B cell (primary cell): Measurements from ENCODE around the gene CCDC13. TPM values are rescaled to one million over a fixed set of nuclear protein-coding genes. Genes with fewer than 3 reads are reported as not detected.

Source experiments
- ATAC-seq: fragments of 200-7000 bp; cut with Tn5 transposase; one replicate; pipeline ENCODE4 v1.10.0; 2021; ENCODE audit warnings: low read depth, mild to moderate bottlenecking, moderate number of reproducible peaks, moderate library complexity
- CTCF ChIA-PET: fragments of 350-600 bp; sonication (Branson Sonifier 250); formaldehyde crosslinking; loops from one replicate; lab custom pipeline; 2021; ENCODE audit warnings: antibody characterized with exemption, inconsistent platforms; lab: Charles Lee
- POLR2A ChIA-PET: fragments of 350-600 bp; sonication (Branson Sonifier 250); formaldehyde crosslinking; loops from one replicate; lab custom pipeline; 2021; ENCODE audit warnings: antibody characterized with exemption; lab: Charles Lee
- DNase-seq: peaks from one replicate; pipeline ENCODE4 v3.0.0; 2013
- H2AFZ ChIP-seq: 2 replicates; pipeline ENCODE4 v1.6.1; 2012; ENCODE audit warnings: mild to moderate bottlenecking, low read depth, low read length; ENCODE audit not compliant: insufficient read depth, poor library complexity, severe bottlenecking
- H3K27ac ChIP-seq, 2 donors: 1 replicate in 1 of 2; 2 replicates in 1 of 2; pipeline ENCODE4 v1.5.1; 2012 to 2013; ENCODE audit warnings: low read length in 2 of 2, mild to moderate bottlenecking in 2 of 2, moderate library complexity in 1 of 2
- H3K27me3 ChIP-seq, 4 experiments: fragments of 200-600 bp in 1 of 4; sonication (generic) in 1 of 4; replicated peaks in 1 of 4; 1 replicate in 2 of 4; 2 replicates in 2 of 4; pipeline versions ENCODE4 v1.6.1 to v1.7.0; 2013 to 2016; ENCODE audit warnings: low read length in 3 of 4, mild to moderate bottlenecking in 2 of 4, mixed read lengths in 1 of 4, moderate library complexity in 1 of 4; ENCODE audit not compliant: insufficient read depth in 4 of 4, control insufficient read depth in 3 of 4; ENCODE audit errors: control extremely low read depth in 1 of 4
- H3K36me3 ChIP-seq, 2 experiments: replicated peaks in 1 of 2; 1 replicate in 1 of 2; 2 replicates in 1 of 2; pipeline versions ENCODE4 v1.6.1 to v1.7.1; 2013; ENCODE audit warnings: low read length in 1 of 2; ENCODE audit not compliant: insufficient read depth in 2 of 2, control insufficient read depth in 1 of 2; ENCODE audit errors: control extremely low read depth in 1 of 2, extremely low read depth in 1 of 2
- H3K4me1 ChIP-seq, 2 donors: fragments of 200-600 bp in 1 of 2; sonication (generic) in 1 of 2; 1 replicate in 1 of 2; 2 replicates in 1 of 2; pipeline versions ENCODE4 v1.5.1 to v1.6.1; 2013 to 2017; ENCODE audit warnings: low read length in 2 of 2; ENCODE audit not compliant: control insufficient read depth in 2 of 2, insufficient read depth in 2 of 2
- H3K4me2 ChIP-seq: replicated peaks from 2 replicates; pipeline ENCODE3; 2012; ENCODE audit warnings: mild to moderate bottlenecking, low read depth, low read length; ENCODE audit not compliant: poor library complexity, severe bottlenecking
- H3K4me3 ChIP-seq, 5 experiments: fragments of 200-600 bp in 1 of 5; sonication (generic) in 1 of 5; 1 replicate in 3 of 5; 2 replicates in 2 of 5; pipeline versions ENCODE4 v1.5.1 to v1.7.0; 2011 to 2016; ENCODE audit warnings: low read length in 4 of 5, mild to moderate bottlenecking in 4 of 5, low read depth in 2 of 5, control low read depth in 1 of 5, moderate library complexity in 1 of 5; ENCODE audit not compliant: insufficient read depth in 1 of 5; ENCODE audit errors: control extremely low read depth in 1 of 5, extremely low read depth in 1 of 5
- H3K79me2 ChIP-seq: fragments of 200-600 bp; sonication (generic); one replicate; pipeline ENCODE4 v1.6.0; 2016; ENCODE audit warnings: low read length; ENCODE audit not compliant: control insufficient read depth, insufficient read depth
- H3K9ac ChIP-seq: fragments of 200-600 bp; sonication (generic); 2 replicates; pipeline ENCODE4 v1.6.1; 2017; ENCODE audit warnings: mild to moderate bottlenecking, low read length, moderate library complexity
- H3K9me3 ChIP-seq, 3 donors: one replicate each; pipeline versions ENCODE4 v1.6.1 to v1.7.1; 2013; ENCODE audit warnings: low read length in 2 of 3; ENCODE audit not compliant: control insufficient read depth in 2 of 3, insufficient read depth in 1 of 3; ENCODE audit errors: control extremely low read depth in 1 of 3
- H4K20me1 ChIP-seq: 2 replicates; pipeline ENCODE4 v1.6.0; 2012; ENCODE audit warnings: mild to moderate bottlenecking, low read length; ENCODE audit not compliant: insufficient read depth, control insufficient read depth, poor library complexity, severe bottlenecking
- H3K27ac Mint-ChIP-seq: one replicate; pipeline ENCODE4 v1.8.0; 2021; ENCODE audit warnings: mixed read lengths
- H3K27me3 Mint-ChIP-seq: one replicate; pipeline ENCODE4 v1.8.0; 2021; ENCODE audit warnings: mixed read lengths
- H3K4me1 Mint-ChIP-seq: one replicate; pipeline ENCODE4 v1.8.0; 2021; ENCODE audit warnings: mixed read lengths
- H3K4me3 Mint-ChIP-seq: one replicate; pipeline ENCODE4 v1.8.0; 2021; ENCODE audit warnings: mixed read lengths
- H3K9me3 Mint-ChIP-seq: one replicate; pipeline ENCODE4 v1.8.0; 2022; ENCODE audit warnings: mixed read lengths; ENCODE audit not compliant: insufficient read depth
- CTCF ChIP-seq: fragments of 200-600 bp; IDR thresholded peaks from one replicate; pipeline ENCODE4 v1.8.0; 2022; ENCODE audit warnings: antibody characterized with exemption, mild to moderate bottlenecking
- EZH2 ChIP-seq: IDR thresholded peaks from 2 replicates; pipeline ENCODE4 v1.6.1; 2012; ENCODE audit warnings: borderline replicate concordance, low read depth, mild to moderate bottlenecking, moderate library complexity, low read length; ENCODE audit not compliant: insufficient read depth, poor library complexity, severe bottlenecking
- WGBS: methylation state at CpG from one replicate; pipeline ENCODE4 v1.1.5; 2013; ENCODE audit warnings: missing lambda C conversion rate; ENCODE audit not compliant: insufficient coverage; 5-methylcytosine and 5-hydroxymethylcytosine counted together
- intact Hi-C: fragments of 100-400 bp; cut with micrococcal nuclease; formaldehyde crosslinking; loops from one replicate; pipeline ENCODE4 v1.10.0; 2022
- polyA plus RNA-seq: library from polyadenylated mRNA; depleted of rRNA; stranded (reverse); fragments of >200 nt; gene quantifications from 2 replicates; pipeline ENCODE4 v1.2.3, GENCODE V29; 2012
- total RNA-seq, 2 donors: library from RNA; stranded (reverse); fragments of 120-200 nt in 1 of 2; gene quantifications; 1 replicate in 1 of 2; 2 replicates in 1 of 2; pipeline versions ENCODE4 v1.2.3 to v1.2.4, GENCODE V29; 2013 to 2022

Gene CCDC13
- total and polyA plus RNA-seq, 2 donors (not counting 1 experiment from before 2014, with no cell fraction given) = 1.5 to 1.9 TPM

- Mint-ChIP-seq H3K9me3 (peaks cover 4% of the 10 kb centered on the region), H3K4me1 (peaks cover 11% of the 10 kb centered on the region), H3K27ac (no peak overlapping the region), H3K4me3 (no peak overlapping the region), H3K27me3 (peaks cover 6% of the 10 kb centered on the region)
- intact Hi-C loops = loop anchor here (5.0 kb wide), 1 partner anchor 1993 kb away; the partner anchor contains the start of genes KIAA1143 and KIF15
- WGBS = 97% methylated on average over 25 of the region's 28 CpGs
- TF ChIP-seq CTCF = no peak
- TF ChIP-seq EZH2 = no peak
- no peaks in the 10 kb centered on the region for H4K20me1 ChIP-seq
- H3K4me3 ChIP-seq = no peak overlapping the region
- ChIA-PET POLR2A (no interaction called here), CTCF (interaction anchor here (0.8 kb wide), 1 partner anchor 25 kb away, joined by 3 read pairs; no protein-coding TSS in a partner anchor)
- no peak for DNase-seq
- no peak overlapping the region for H2AFZ ChIP-seq
- H3K4me1 ChIP-seq = peaks cover 4 to 10% of the 10 kb centered on the region in 2 donors
- ATAC-seq = no peak
- no peak overlapping the region for H3K4me2 ChIP-seq
- H3K27me3 ChIP-seq = no peaks in the 10 kb centered on the region
- H3K36me3 ChIP-seq = no peaks in the 10 kb centered on the region
- H3K27ac ChIP-seq = no peak overlapping the region
- H3K79me2 ChIP-seq = no peaks in the 10 kb centered on the region
- no peak overlapping the region for H3K9ac ChIP-seq
- H3K9me3 ChIP-seq = peaks cover 0 to 10% (median 0%) of the 10 kb centered on the region in 3 donors
Measured at GRCh38 chr3:42769477-42770131, 3.4 kb downstream of the CCDC13 start.

GRCh38 chr3:42764561-42765295, 8.3 kb downstream of the CCDC13 start:
- H3K27ac ChIP-seq = no peak overlapping the region
- no peaks in the 10 kb centered on the region for H3K79me2 ChIP-seq
- no peak overlapping the region for H3K4me3 ChIP-seq
- Mint-ChIP-seq H3K4me1 (no peaks in the 10 kb centered on the region), H3K27me3 (peaks cover 6% of the 10 kb centered on the region), H3K27ac (no peak overlapping the region), H3K9me3 (no peaks in the 10 kb centered on the region), H3K4me3 (no peak overlapping the region)
- no peaks in the 10 kb centered on the region for H3K36me3 ChIP-seq
- intact Hi-C loops = no loop called here
- H3K4me1 ChIP-seq = no peaks in the 10 kb centered on the region
- no peak overlapping the region for H3K4me2 ChIP-seq
- DNase-seq (no peak), ATAC-seq (no peak)
- TF ChIP-seq EZH2 = no peak
- TF ChIP-seq CTCF = no peak
- H3K9me3 ChIP-seq = no peaks in the 10 kb centered on the region
- H2AFZ ChIP-seq = no peak overlapping the region
- ChIA-PET CTCF (no interaction called here), POLR2A (no interaction called here)
- H3K9ac ChIP-seq = no peak overlapping the region
- H4K20me1 ChIP-seq = no peaks in the 10 kb centered on the region
- WGBS = 90% methylated on average over 1 of the region's 3 CpGs
- no peaks in the 10 kb centered on the region for H3K27me3 ChIP-seq
